ENCODE results near the gene TLNRD1.
A peak's percentile ranks its signal among the peaks of the same experiment; 100 is the strongest.
"Not testable (repeated sequence)": the region's sequence is repeated elsewhere in the genome, so short reads cannot be mapped to it uniquely, and the experiment has no call there.

The TLNRD1 gene

GRCh38 chr15:81000624-81001151 is at the start of gene TLNRD1:
TLNRD1 (plus strand) TSS chr15:81000923; CDS start chr15:81002272, 1,349 bp downstream.
- DNase-seq (ENCODE audit: low read depth in 4 of 4, low spot score in 1 of 4) = peak; percentile 54 to 80 (median 64)

- DNase-seq (ENCODE audit: low read depth in 4 of 4, low spot score in 1 of 4) = no peak
Observed at GRCh38 chr15:80951941-80952340, 48.8 kb upstream of the TLNRD1 start.

- no peak for DNase-seq (ENCODE audit: low read depth in 4 of 4, low spot score in 1 of 4)
Observed at GRCh38 chr15:80953001-80953952, 47.4 kb upstream of the TLNRD1 start.

DNA sequence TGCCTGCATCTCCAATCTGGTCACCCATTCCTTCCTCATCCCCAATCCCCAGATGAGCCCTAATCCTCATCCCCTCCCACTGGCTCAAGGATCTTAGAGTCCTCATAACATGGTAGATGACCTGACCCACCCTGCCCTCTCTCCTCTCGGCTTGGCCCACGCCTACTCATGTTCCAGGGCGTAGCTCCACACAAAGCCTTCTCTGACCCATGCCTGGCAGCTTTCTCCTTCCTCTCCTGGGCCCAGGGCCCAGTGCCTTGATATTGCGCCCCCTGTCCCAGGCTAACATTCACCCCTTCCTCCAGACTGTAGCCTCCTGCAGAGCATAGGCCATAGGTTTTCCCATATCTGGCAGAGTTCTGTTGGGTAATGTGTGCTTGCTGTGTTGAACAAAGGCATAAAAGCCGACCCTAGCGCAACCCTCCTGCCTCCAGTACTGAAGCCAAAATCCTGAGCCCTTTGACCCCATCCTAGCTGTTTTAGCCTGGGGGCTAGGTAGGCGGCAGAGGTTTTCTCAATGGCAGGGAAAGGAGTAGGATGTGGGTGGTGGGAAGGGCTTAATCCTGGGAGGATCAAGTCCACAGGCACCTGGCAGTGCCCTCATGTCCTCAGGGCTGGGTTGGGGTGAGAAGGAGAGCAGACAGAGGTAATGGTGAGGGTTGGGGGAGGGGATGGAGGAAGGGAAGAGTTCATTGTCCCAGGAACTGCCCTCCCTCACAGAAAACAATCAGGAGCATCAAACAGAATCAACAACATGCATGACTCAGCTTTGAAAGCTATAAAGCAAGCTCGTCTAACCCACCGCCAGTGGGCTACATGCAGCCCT is 46.6 kb upstream of the TLNRD1 start:
- DNase-seq (ENCODE audit: low read depth in 4 of 4, low spot score in 1 of 4) = no peak

GRCh38 chr15:80955571-80956452 is 44.9 kb upstream of the TLNRD1 start:
- DNase-seq (ENCODE audit: low read depth in 4 of 4, low spot score in 1 of 4) = peak; percentile 19 to 57 (median 28)

- DNase-seq (ENCODE audit: low read depth in 4 of 4, low spot score in 1 of 4) = no peak
Observed at GRCh38 chr15:80957556-80957955, 43.2 kb upstream of the TLNRD1 start.

DNA sequence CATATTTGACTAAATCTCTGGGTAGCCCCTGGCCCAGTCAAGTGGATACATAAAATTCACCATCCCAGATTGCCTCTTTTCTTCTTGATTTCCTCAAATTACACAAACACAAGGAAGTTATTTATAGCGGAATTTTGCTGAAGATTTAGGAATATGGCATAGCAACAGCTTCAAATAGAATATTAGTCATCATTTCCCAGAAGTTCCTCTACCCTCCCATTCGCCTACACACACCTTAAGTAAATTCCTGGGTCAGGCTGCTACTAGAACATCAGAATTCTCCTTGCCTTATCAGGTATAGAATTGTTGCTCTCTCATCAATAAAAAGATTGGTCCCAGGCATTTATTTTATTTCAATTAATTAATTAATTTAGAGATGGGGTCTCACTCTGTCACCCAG is 42.7 kb upstream of the TLNRD1 start:
- no peak for DNase-seq (ENCODE audit: low read depth in 4 of 4, low spot score in 1 of 4)

- no peak for DNase-seq (ENCODE audit: low read depth in 4 of 4, low spot score in 1 of 4)
Observed at GRCh38 chr15:80958818-80959495, 41.8 kb upstream of the TLNRD1 start.

- DNase-seq (ENCODE audit: low read depth in 4 of 4, low spot score in 1 of 4) = not testable (repeated sequence)
Observed at GRCh38 chr15:80965454-80965853, 35.3 kb upstream of the TLNRD1 start.

DNA sequence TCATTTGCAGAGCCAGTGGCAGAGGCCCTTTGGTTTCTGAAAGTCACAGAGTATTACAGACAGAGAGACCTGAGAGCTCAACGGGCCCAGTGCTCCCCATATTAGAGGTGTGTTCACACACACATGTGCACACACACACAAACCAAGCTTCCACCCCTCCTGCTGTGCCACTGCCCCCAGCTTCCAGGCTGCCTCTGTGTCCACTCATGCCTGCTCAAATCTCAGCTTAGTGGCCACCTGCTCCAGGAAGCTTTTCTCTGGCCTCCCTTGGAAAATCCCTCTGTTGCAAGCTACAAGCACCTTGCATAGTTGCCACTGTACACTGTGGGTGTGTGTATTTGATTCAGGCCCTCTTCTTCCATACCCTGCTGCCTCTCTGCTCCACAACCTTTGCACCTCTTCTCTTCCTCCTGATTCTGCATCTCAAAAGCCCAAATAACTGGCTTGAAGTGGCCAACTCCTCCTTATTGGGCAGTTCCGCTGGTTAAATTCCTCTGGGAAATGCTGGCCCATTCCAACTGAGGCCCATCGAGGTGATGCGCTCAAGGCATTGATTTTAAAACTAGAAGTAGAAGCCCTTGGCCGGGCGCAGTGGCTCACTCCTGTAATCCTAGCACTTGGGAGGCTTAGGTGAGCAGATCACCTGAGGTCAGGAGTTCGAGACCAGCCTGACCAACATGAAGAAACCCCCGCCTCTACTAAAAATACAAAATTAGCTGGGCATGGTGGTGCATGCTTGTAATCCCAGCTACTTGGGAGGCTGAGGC is 34.1 kb upstream of the TLNRD1 start:
- no peak for DNase-seq (ENCODE audit: low read depth in 4 of 4, low spot score in 1 of 4)

- no peak for DNase-seq (ENCODE audit: low read depth in 4 of 4, low spot score in 1 of 4)
Observed at GRCh38 chr15:80967451-80967850, 33.3 kb upstream of the TLNRD1 start.

DNA sequence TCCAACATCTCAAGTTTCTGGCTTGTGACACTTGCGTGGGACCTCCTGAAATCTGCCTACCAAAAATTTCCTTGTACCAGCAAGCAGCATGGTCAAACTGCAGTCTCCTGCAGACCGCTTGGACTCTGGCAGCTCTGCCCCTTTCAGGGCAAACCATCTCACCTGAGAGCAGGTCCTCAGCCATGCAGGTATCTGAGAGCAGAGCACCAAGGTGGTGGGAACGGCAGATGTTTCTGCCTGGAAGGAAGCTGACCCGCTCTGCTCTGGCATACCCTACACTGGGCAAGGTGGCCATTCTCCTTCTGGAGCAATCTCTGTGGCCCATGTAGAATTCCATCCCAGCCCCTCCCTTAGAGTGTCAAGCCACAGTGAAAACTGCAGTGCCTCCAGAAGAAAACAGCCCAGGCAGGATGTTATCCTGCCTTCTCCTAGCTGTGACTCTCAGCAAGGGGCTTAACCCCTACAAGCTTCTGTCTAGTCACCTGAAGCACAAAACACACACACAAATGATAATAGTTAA is 32.7 kb upstream of the TLNRD1 start:
- no peak for DNase-seq (ENCODE audit: low read depth in 4 of 4, low spot score in 1 of 4)

DNA sequence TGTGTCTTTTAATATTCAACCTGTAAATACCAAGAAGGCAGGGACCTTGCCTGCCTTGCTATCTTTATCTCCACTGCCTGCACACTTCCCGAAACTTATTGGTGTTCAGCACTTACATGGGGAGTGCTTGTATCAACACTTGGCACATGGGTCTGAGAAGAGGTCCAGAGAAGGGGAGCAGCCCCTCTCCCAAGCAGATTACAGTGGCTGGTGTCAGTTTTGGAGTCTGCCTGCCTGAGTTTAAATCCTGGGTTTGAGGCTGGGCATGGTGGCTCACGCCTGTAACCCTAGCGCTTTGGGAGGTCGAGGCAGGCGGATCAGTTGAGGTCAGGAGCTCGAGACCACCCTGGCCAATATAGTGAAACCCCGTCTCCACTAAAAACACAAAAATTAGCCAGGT is 31.4 kb upstream of the TLNRD1 start:
- no peak for DNase-seq (ENCODE audit: low read depth in 4 of 4, low spot score in 1 of 4)

DNA sequence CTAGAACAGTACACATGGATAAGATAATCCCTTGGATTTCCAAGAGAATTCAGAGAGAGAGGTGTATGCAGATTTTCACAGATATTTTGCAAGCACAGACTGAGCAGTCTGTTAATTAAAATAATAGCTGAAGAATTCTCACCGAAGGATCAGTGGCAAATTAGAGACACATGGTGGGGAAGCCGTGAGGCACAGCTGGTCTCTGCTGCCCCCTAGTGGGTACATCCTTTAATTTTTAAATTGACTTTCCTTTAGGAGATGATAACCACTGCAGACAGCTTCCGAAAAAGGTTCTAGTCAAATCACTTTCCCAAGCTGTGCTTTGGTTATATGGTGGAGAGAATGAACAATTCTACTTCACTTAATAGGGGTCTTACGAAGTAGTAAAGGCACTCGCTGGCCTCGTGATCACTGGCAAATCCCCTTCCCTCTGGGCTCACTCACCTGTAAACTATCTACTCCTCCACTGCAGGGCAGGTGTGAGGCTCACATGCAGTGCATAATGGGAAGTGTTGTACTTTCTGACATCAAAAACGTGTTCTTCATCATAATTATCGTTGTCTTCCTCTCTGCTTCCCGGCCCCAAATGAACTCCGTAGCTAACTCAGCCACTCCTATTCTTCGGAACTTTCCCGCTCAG is 30.6 kb upstream of the TLNRD1 start:
- peak in 3 of 4 experiments; percentile 51 to 60 (median 58) for DNase-seq (ENCODE audit: low read depth in 4 of 4, low spot score in 1 of 4)

GRCh38 chr15:80970658-80971057 is 30.1 kb upstream of the TLNRD1 start:
- DNase-seq (ENCODE audit: low read depth in 4 of 4, low spot score in 1 of 4) = no peak

- no peak for DNase-seq (ENCODE audit: low read depth in 4 of 4, low spot score in 1 of 4)
Observed at GRCh38 chr15:80971143-80971542, 29.6 kb upstream of the TLNRD1 start.

DNA sequence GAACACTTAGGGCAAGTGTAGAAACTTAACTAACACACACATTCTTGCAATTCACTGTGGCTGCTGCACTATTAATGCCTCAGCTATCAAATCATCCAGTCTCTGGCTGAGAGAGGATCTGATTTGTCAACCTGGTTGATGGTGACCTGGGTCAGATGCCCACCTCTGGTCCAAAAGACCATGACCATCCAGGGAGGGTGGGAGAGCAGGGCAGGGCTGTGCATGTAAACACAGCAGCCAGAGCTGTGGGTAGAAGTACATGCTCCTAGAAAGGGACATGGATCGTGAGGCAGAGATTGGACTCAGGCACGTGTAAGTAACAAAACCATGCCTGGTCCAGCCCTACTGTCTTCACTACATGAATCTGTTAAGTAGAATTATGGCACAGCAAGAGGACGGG is 28.4 kb upstream of the TLNRD1 start:
- DNase-seq (ENCODE audit: low read depth in 4 of 4, low spot score in 1 of 4) = no peak

- DNase-seq (ENCODE audit: low read depth in 4 of 4, low spot score in 1 of 4) = no peak
Observed at GRCh38 chr15:80974914-80975313, 25.8 kb upstream of the TLNRD1 start.

GRCh38 chr15:80976851-80977250 is 23.9 kb upstream of the TLNRD1 start:
- no peak for DNase-seq (ENCODE audit: low read depth in 4 of 4, low spot score in 1 of 4)

All from stimulated activated CD4-positive, alpha-beta T cell treated with anti-CD3 and anti-CD28 coated beads, Interleukin-1b, Interleukin-23, amount 100 ng/mL, for 24 hours (primary cell).